HK-2 (cell line): Measurements from ENCODE around the gene TBC1D3K.
"Not testable (repeated sequence)": the region's sequence is repeated elsewhere in the genome, so short reads cannot be mapped to it uniquely, and the experiment has no call there.

Experiments
- DNase-seq: peaks from one replicate; pipeline ENCODE4 v3.0.0-alpha.2; 2018; ENCODE audit not compliant: unreplicated experiment

TBC1D3K gene

GRCh38 chr17:37924115-37924514 lies at the start of gene TBC1D3K:
TBC1D3K (plus strand) TSS chr17:37924415; CDS start chr17:37926000, 1,585 bp downstream.
- not testable (repeated sequence) for DNase-seq

- no peak for DNase-seq
Observed at GRCh38 chr17:37884516-37884915, 39.7 kb upstream of the TBC1D3K start.

GRCh38 chr17:37885136-37885535 lies 39.1 kb upstream of the TBC1D3K start:
- no peak for DNase-seq

GRCh38 chr17:37888881-37889280 lies 35.3 kb upstream of the TBC1D3K start:
- no peak for DNase-seq

GRCh38 chr17:37896961-37897360 lies 27.3 kb upstream of the TBC1D3K start:
- not testable (repeated sequence) for DNase-seq
